Retinal pigment epithelial cell (primary cell): ENCODE results near the gene NDUFS1.

Experiments used
- DNase-seq: peaks from one replicate; pipeline ENCODE4 v3.0.0-alpha.2; 2010; ENCODE audit warnings: low read depth
- H3K4me3 ChIP-seq: 2 replicates; pipeline ENCODE4 v1.5.1; 2011; ENCODE audit warnings: mild to moderate bottlenecking, low read length, control low read depth, moderate library complexity
- TF ChIP-seq, protein P1 (sequence below): conservative IDR thresholded peaks from 2 replicates; pipeline ENCODE4 v1.5.1; 2011; ENCODE audit warnings: low read depth, low read length, control low read depth, inconsistent platforms

NDUFS1 gene

GRCh38 chr2:206075113-206075512, 84.1 kb downstream of the NDUFS1 start:
- no peak for DNase-seq
- TF ChIP-seq, protein P1, sequence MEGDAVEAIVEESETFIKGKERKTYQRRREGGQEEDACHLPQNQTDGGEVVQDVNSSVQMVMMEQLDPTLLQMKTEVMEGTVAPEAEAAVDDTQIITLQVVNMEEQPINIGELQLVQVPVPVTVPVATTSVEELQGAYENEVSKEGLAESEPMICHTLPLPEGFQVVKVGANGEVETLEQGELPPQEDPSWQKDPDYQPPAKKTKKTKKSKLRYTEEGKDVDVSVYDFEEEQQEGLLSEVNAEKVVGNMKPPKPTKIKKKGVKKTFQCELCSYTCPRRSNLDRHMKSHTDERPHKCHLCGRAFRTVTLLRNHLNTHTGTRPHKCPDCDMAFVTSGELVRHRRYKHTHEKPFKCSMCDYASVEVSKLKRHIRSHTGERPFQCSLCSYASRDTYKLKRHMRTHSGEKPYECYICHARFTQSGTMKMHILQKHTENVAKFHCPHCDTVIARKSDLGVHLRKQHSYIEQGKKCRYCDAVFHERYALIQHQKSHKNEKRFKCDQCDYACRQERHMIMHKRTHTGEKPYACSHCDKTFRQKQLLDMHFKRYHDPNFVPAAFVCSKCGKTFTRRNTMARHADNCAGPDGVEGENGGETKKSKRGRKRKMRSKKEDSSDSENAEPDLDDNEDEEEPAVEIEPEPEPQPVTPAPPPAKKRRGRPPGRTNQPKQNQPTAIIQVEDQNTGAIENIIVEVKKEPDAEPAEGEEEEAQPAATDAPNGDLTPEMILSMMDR, result peak; percentile 5
- H3K4me3 ChIP-seq, result no peak overlapping the region

GRCh38 chr2:206071807-206072206, 87.4 kb downstream of the NDUFS1 start:
- no peak overlapping the region for H3K4me3 ChIP-seq
- DNase-seq, result no peak
- TF ChIP-seq, protein P1, result no peak

GRCh38 chr2:206069417-206069816, 89.8 kb downstream of the NDUFS1 start:
- DNase-seq, result no peak
- no peak overlapping the region for H3K4me3 ChIP-seq
- TF ChIP-seq, protein P1, result no peak

DNA sequence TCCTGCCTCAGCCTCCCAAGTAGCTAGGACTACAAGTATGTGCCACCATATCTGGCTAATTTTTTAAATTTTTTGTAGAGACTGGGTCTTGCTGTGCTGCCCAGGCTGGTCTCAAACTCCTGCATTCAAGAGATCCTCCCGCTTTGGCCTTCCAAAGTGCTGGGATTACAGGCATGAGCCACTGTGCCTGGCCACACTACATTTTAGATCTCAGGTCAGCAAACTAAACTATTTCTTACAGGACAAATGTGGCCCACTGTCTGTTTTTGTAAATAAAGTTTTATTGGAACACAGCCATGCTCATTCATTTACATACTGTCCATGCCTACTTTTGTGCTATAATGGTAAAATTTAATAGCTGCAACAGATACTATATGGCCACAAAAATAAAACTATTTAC, 91.0 kb downstream of the NDUFS1 start:
- TF ChIP-seq, protein P1, result no peak
- no peak overlapping the region for H3K4me3 ChIP-seq
- no peak for DNase-seq
